Measurements from ENCODE around the gene CRISPLD2. TPM values are rescaled to one million over a fixed set of nuclear protein-coding genes. Genes with fewer than 3 reads are reported as not detected.

The CRISPLD2 gene
- total and polyA plus RNA-seq, 10 donors, result 7.9 to 271 (median 75.5) TPM

DNA sequence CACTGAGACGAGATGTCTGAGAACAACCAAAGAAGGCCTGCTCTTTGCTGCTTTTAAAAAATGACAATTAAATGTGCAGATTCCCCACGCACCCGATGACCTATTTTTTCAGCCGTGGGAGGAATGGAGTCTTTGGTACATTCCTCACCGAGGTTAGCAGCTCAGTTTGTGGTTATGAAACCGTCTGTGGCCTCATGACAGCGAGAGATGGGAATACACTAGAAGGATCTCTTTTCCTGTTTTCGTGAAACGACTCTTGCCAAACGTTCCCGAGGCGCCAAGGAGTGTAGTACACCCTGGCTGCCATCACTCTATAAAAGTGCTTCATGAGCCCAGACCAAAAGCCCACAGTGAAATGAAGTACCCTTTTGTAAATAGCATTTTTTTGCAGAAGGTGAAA, 87.8 kb downstream of the CRISPLD2 start:
- H3K27ac ChIP-seq, result peak overlapping the region; percentile 4 to 95 (median 43)
- no peak overlapping the region for H3K4me3 ChIP-seq
- intact Hi-C loops (cut with DNase I; ENCODE audit: low total_unique reads), result no loop called here
- DNase-seq, result no peak
- no peaks in the 10 kb centered on the region for H3K27me3 ChIP-seq (replicated peaks in 1 of 7)
- 27 to 55% (median 36%) methylated on average over 12 of the region's 12 CpGs for WGBS, 5 donors
- TF ChIP-seq POLR2A (IDR thresholded peaks at IDR 0.05) (no peak), POLR2AphosphoS5 (IDR thresholded peaks at IDR 0.05) (peak in 1 of 3 donors; percentile 66)
- TF ChIP-seq, protein P1, sequence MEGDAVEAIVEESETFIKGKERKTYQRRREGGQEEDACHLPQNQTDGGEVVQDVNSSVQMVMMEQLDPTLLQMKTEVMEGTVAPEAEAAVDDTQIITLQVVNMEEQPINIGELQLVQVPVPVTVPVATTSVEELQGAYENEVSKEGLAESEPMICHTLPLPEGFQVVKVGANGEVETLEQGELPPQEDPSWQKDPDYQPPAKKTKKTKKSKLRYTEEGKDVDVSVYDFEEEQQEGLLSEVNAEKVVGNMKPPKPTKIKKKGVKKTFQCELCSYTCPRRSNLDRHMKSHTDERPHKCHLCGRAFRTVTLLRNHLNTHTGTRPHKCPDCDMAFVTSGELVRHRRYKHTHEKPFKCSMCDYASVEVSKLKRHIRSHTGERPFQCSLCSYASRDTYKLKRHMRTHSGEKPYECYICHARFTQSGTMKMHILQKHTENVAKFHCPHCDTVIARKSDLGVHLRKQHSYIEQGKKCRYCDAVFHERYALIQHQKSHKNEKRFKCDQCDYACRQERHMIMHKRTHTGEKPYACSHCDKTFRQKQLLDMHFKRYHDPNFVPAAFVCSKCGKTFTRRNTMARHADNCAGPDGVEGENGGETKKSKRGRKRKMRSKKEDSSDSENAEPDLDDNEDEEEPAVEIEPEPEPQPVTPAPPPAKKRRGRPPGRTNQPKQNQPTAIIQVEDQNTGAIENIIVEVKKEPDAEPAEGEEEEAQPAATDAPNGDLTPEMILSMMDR (IDR thresholded peaks at IDR 0.05 in 8 of 11, conservative IDR thresholded peaks at IDR 0.05 in 3 of 11), result peak in 2 of 11 experiments; percentile 20 to 47
- peaks cover 0 to 41% (median 0%) of the 10 kb centered on the region in 6 donors for H3K36me3 ChIP-seq
- no peaks in the 10 kb centered on the region for H3K9me3 ChIP-seq
- H3K4me1 ChIP-seq, result peaks cover 0 to 68% (median 27%) of the 10 kb centered on the region in 6 donors

DNA sequence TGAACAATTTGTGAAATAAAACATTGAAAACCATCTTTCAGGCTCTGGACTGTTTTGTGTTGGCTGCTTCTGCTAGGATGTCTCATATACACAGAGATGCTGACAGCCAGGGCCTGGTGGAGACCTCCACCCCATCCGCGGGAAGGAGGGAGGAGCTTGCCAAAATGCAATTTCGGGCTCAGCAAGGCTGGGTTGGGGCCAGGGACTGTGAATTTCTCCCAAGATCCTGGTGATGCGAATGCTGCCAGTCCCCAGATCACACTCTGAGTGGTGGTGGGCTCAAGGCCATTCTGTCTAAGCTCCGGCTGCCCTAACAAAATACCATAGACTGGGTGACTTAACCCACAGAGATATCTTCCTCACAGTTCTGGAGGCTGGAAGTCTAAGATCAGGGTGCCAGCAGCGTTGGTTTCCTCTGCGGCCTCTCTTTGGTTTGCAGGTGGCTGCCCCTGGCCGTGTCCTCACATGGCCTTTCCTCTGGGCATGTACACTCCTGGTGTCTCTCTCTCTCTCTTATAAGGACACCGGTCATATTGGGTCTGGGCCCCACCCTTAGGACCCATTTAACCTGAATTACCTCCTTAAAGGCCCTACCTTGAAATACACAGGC, 89.8 kb downstream of the CRISPLD2 start:
- DNase-seq, result no peak
- intact Hi-C loops (cut with DNase I; ENCODE audit: low total_unique reads), result no loop called here
- 72 to 87% (median 79%) methylated on average over 9 of the region's 9 CpGs for WGBS, 5 donors
- H3K27ac ChIP-seq, result peak overlapping the region in 7 of 8 donors; percentile 52 to 95 (median 84)
- no peaks in the 10 kb centered on the region for H3K9me3 ChIP-seq
- H3K27me3 ChIP-seq (replicated peaks in 1 of 7), result peaks cover 0 to 4% (median 0%) of the 10 kb centered on the region in 7 donors
- H3K4me1 ChIP-seq, result peaks cover 4 to 88% (median 45%) of the 10 kb centered on the region in 6 donors
- no peak overlapping the region for H3K4me3 ChIP-seq
- peaks cover 0 to 24% (median 0%) of the 10 kb centered on the region in 6 donors for H3K36me3 ChIP-seq
- TF ChIP-seq POLR2A (IDR thresholded peaks at IDR 0.05), result no peak
- TF ChIP-seq POLR2AphosphoS5 (IDR thresholded peaks at IDR 0.05), result no peak
- TF ChIP-seq, protein P1 (IDR thresholded peaks at IDR 0.05 in 8 of 11, conservative IDR thresholded peaks at IDR 0.05 in 3 of 11), result no peak

GRCh38 chr16:84911486-84912216, 91.9 kb downstream of the CRISPLD2 start:
- H3K27me3 ChIP-seq (replicated peaks in 1 of 7), result peaks cover 0 to 25% (median 0%) of the 10 kb centered on the region in 7 donors
- H3K9me3 ChIP-seq, result no peaks in the 10 kb centered on the region
- H3K4me3 ChIP-seq, result peak overlapping the region in 1 of 8 donors; percentile 44
- TF ChIP-seq, protein P1 (IDR thresholded peaks at IDR 0.05 in 8 of 11, conservative IDR thresholded peaks at IDR 0.05 in 3 of 11), result no peak
- TF ChIP-seq POLR2A (IDR thresholded peaks at IDR 0.05) (no peak), POLR2AphosphoS5 (IDR thresholded peaks at IDR 0.05) (peak in 2 of 3 donors; percentile 29 to 61)
- H3K36me3 ChIP-seq, result peaks cover 0 to 6% (median 0%) of the 10 kb centered on the region in 6 donors
- H3K27ac ChIP-seq, result peak overlapping the region; percentile 19 to 95 (median 82)
- intact Hi-C loops (cut with DNase I; ENCODE audit: low total_unique reads), result no loop called here
- peak; percentile 78 for DNase-seq
- 55 to 80% (median 66%) methylated on average over 16 of the region's 16 CpGs for WGBS, 5 donors
- peaks cover 4 to 89% (median 45%) of the 10 kb centered on the region in 6 donors for H3K4me1 ChIP-seq

GRCh38 chr16:84913315-84913714, 93.5 kb downstream of the CRISPLD2 start:
- Histone ChIP-seq H3K27ac (peak overlapping the region in 6 of 8 donors; percentile 20 to 95 (median 84)), H3K27me3 (replicated peaks in 1 of 7) (peaks cover 0 to 34% (median 0%) of the 10 kb centered on the region in 7 donors), H3K36me3 (no peaks in the 10 kb centered on the region), H3K4me3 (no peak overlapping the region), H3K9me3 (no peaks in the 10 kb centered on the region), H3K4me1 (peaks cover 4 to 72% (median 36%) of the 10 kb centered on the region in 6 donors)
- 17 to 39% (median 31%) methylated on average over 5 to 6 of the region's 6 CpGs for WGBS, 5 donors
- TF ChIP-seq, protein P1 (IDR thresholded peaks at IDR 0.05 in 8 of 11, conservative IDR thresholded peaks at IDR 0.05 in 3 of 11), result no peak
- TF ChIP-seq POLR2AphosphoS5 (IDR thresholded peaks at IDR 0.05), result peak in 2 of 3 donors; percentile 76 to 90
- intact Hi-C loops (cut with DNase I; ENCODE audit: low total_unique reads), result no loop called here
- no peak for DNase-seq

All from spleen (tissue), 11 donors.